Stimulated activated CD8-positive, alpha-beta memory T cell treated with anti-CD3 and anti-CD28 coated beads, Interleukin-7, amount 100 ng/mL, for 4 hours (primary cell): ENCODE results near the gene AGBL5.

Source experiments
- DNase-seq, 2 donors: peaks; one replicate each; pipeline ENCODE4 v3.0.0-alpha.2; 2020; ENCODE audit warnings: low read depth in 2 of 2

Gene AGBL5

GRCh38 chr2:27078267-27079194 is 27.1 kb downstream of the AGBL5 start, which contains the start of gene EMILIN1:
EMILIN1 (plus strand) TSS chr2:27078615; CDS start chr2:27079066, 451 bp downstream.
- no peak for DNase-seq

GRCh38 chr2:27079233-27080139 is 28.0 kb downstream of the AGBL5 start:
- DNase-seq, result no peak

- no peak for DNase-seq
Measured at GRCh38 chr2:27080140-27080469, 28.6 kb downstream of the AGBL5 start.

- DNase-seq, result no peak
Measured at GRCh38 chr2:27080603-27080936, 29.1 kb downstream of the AGBL5 start.

- no peak for DNase-seq
Measured at GRCh38 chr2:27081984-27082772, 30.7 kb downstream of the AGBL5 start.

- DNase-seq, result no peak
Measured at GRCh38 chr2:27082773-27083409, 31.4 kb downstream of the AGBL5 start.

GRCh38 chr2:27083410-27084296 is 32.2 kb downstream of the AGBL5 start:
- no peak for DNase-seq

GRCh38 chr2:27084297-27085061 is 33.0 kb downstream of the AGBL5 start:
- no peak for DNase-seq

GRCh38 chr2:27085062-27085672 is 33.7 kb downstream of the AGBL5 start:
- DNase-seq, result no peak

GRCh38 chr2:27085673-27086089 is 34.2 kb downstream of the AGBL5 start:
- DNase-seq, result peak in 1 of 2 donors; percentile 34

- DNase-seq, result peak; percentile 90 to 96
Measured at GRCh38 chr2:27086090-27086723, 34.7 kb downstream of the AGBL5 start.

- DNase-seq, result no peak
Measured at GRCh38 chr2:27086724-27087593, 35.5 kb downstream of the AGBL5 start, which contains the start of gene KHK. KHK (plus strand) TSS chr2:27086772; CDS start chr2:27087260, 488 bp downstream.

- DNase-seq, result no peak
Measured at GRCh38 chr2:27087823-27088410, 36.4 kb downstream of the AGBL5 start.

- DNase-seq, result no peak
Measured at GRCh38 chr2:27088634-27089033, 37.2 kb downstream of the AGBL5 start.

- DNase-seq, result no peak
Measured at GRCh38 chr2:27089111-27089954, 37.9 kb downstream of the AGBL5 start.
